Naive thymus-derived CD4-positive, alpha-beta T cell (primary cell): Measurements from ENCODE around the gene BICC1. TPM values are rescaled to one million over a fixed set of nuclear protein-coding genes. Genes with fewer than 3 reads are reported as not detected.

ENCODE experiments used
- ATAC-seq: fragments of 150-1000 bp; cut with Tn5 transposase; 2 replicates; pipeline ENCODE4 v1.10.0; 2021; ENCODE audit warnings: mild to moderate bottlenecking, moderate library complexity
- CTCF ChIA-PET: fragments of 350-600 bp; sonication (Branson Sonifier 250); formaldehyde crosslinking; loops from one replicate; lab custom pipeline; 2021; ENCODE audit warnings: antibody characterized with exemption; lab: Charles Lee
- POLR2A ChIA-PET: fragments of 350-600 bp; sonication (Branson Sonifier 250); formaldehyde crosslinking; loops from one replicate; lab custom pipeline; 2021; ENCODE audit warnings: antibody characterized with exemption, inconsistent platforms; lab: Charles Lee
- DNase-seq, 9 donors: peaks; one replicate each; pipeline versions ENCODE4 v3.0.0 to v3.0.0-alpha.2; 2020 to 2022; ENCODE audit warnings: mixed read lengths in 1 of 9
- H3K27ac ChIP-seq: one replicate; pipeline ENCODE4 v1.7.0; 2013; ENCODE audit warnings: mild to moderate bottlenecking, low read depth, low read length, moderate library complexity
- H3K27me3 ChIP-seq, 2 donors: one replicate each; pipeline ENCODE4 v1.7.0; 2013; ENCODE audit warnings: low read length in 2 of 2, mild to moderate bottlenecking in 2 of 2, moderate library complexity in 2 of 2; ENCODE audit not compliant: control insufficient read depth in 2 of 2, insufficient read depth in 2 of 2
- H3K36me3 ChIP-seq, 3 experiments: 1 replicate in 2 of 3; 2 replicates in 1 of 3; pipeline ENCODE4 v1.7.0; 2013; ENCODE audit warnings: low read length in 3 of 3, mild to moderate bottlenecking in 3 of 3, moderate library complexity in 1 of 3; ENCODE audit not compliant: insufficient read depth in 3 of 3, control insufficient read depth in 2 of 3
- H3K4me1 ChIP-seq, 2 donors: one replicate each; pipeline ENCODE4 v1.7.0; 2013; ENCODE audit warnings: low read length in 2 of 2, mild to moderate bottlenecking in 2 of 2, moderate library complexity in 1 of 2; ENCODE audit not compliant: control insufficient read depth in 2 of 2, insufficient read depth in 2 of 2
- H3K4me3 ChIP-seq: 2 replicates; pipeline ENCODE4 v1.7.0; 2013; ENCODE audit warnings: mild to moderate bottlenecking, low read length
- H3K9me3 ChIP-seq, 3 experiments: 1 replicate in 2 of 3; 2 replicates in 1 of 3; pipeline ENCODE4 v1.7.0; 2013; ENCODE audit warnings: low read length in 3 of 3; ENCODE audit not compliant: control insufficient read depth in 2 of 3
- H3K27ac Mint-ChIP-seq, 9 donors: one replicate each; pipeline ENCODE4 v1.8.0; 2020 to 2022; ENCODE audit warnings: mixed read lengths in 9 of 9, mild to moderate bottlenecking in 8 of 9, moderate library complexity in 5 of 9, inconsistent platforms in 2 of 9
- H3K27me3 Mint-ChIP-seq, 5 donors: one replicate each; pipeline ENCODE4 v1.8.0; 2021 to 2022; ENCODE audit warnings: mixed read lengths in 5 of 5, mild to moderate bottlenecking in 1 of 5
- H3K36me3 Mint-ChIP-seq, 5 donors: one replicate each; pipeline ENCODE4 v1.8.0; 2020 to 2022; ENCODE audit warnings: mixed read lengths in 5 of 5, mild to moderate bottlenecking in 3 of 5, inconsistent platforms in 1 of 5
- H3K4me1 Mint-ChIP-seq, 7 donors: one replicate each; pipeline ENCODE4 v1.8.0; 2020 to 2022; ENCODE audit warnings: mixed read lengths in 7 of 7, mild to moderate bottlenecking in 3 of 7, inconsistent platforms in 1 of 7
- H3K4me3 Mint-ChIP-seq, 10 donors: one replicate each; pipeline ENCODE4 v1.8.0; 2020 to 2022; ENCODE audit warnings: mild to moderate bottlenecking in 10 of 10, mixed read lengths in 10 of 10, moderate library complexity in 6 of 10, inconsistent platforms in 2 of 10
- H3K9me3 Mint-ChIP-seq, 11 donors: one replicate each; pipeline ENCODE4 v1.8.0; 2020 to 2022; ENCODE audit warnings: mixed read lengths in 11 of 11, mild to moderate bottlenecking in 4 of 11, inconsistent platforms in 1 of 11, moderate library complexity in 1 of 11
- intact Hi-C, 2 donors: fragments of 100-400 bp; cut with micrococcal nuclease; formaldehyde crosslinking; loops; one replicate each; pipeline ENCODE4 v1.15.1; 2023
- polyA plus RNA-seq, 2 donors: library from polyadenylated mRNA; unstranded; fragments of 300-500 nt; fragmentation: Illumina TruSeq; gene quantifications; one replicate each; pipeline ENCODE4 v1.2.3, GENCODE V29; 2021
- total RNA-seq, 6 experiments: library from RNA in 5 of 6; stranded (reverse) in 5 of 6; gene quantifications; 1 replicate in 5 of 6; 2 replicates in 1 of 6; pipeline ENCODE4 v1.2.3 and lab custom pipeline; 2021 to 2026

Gene BICC1
- total and polyA plus RNA-seq, 7 experiments from 2014 or later: 0.05 to 0.10 TPM; not detected in 5

GRCh38 chr10:58740620-58741369, 228.1 kb downstream of the BICC1 start:
- peaks cover 0 to 5% (median 0%) of the 10 kb centered on the region in 11 donors for H3K9me3 Mint-ChIP-seq
- Histone ChIP-seq H3K27ac (no peak overlapping the region), H3K36me3 (no peaks in the 10 kb centered on the region), H3K9me3 (no peaks in the 10 kb centered on the region), H3K27me3 (no peaks in the 10 kb centered on the region), H3K4me3 (no peak overlapping the region), H3K4me1 (no peaks in the 10 kb centered on the region)
- CTCF ChIA-PET: no interaction called here
- no peak for ATAC-seq
- no peak overlapping the region for H3K4me3 Mint-ChIP-seq
- no peaks in the 10 kb centered on the region for H3K36me3 Mint-ChIP-seq
- intact Hi-C loops: no loop called here
- no peak for DNase-seq
- H3K27ac Mint-ChIP-seq: no peak overlapping the region
- POLR2A ChIA-PET: no interaction called here
- peaks cover 0 to 4% (median 0%) of the 10 kb centered on the region in 5 donors for H3K27me3 Mint-ChIP-seq
- H3K4me1 Mint-ChIP-seq: no peaks in the 10 kb centered on the region

DNA sequence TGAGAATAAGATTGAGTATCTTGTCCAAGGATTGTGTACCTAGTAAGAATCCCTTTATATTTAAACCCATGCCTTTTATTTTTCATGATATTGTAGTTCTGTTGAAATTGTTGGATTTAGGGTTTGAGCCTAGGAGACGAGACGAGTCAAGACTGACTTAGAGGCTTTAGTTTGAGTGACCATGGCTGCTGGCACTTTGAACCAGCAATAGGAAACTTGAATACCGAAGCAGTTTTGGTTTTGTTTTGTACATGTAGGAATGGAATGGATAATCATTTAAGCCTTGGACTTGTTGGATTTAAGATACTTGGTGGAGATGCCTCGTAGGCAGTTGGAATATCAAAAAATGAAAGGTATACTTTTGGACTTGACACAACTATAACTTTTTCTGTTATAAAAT, 229.0 kb downstream of the BICC1 start:
- intact Hi-C loops: no loop called here
- CTCF ChIA-PET: interaction anchor here (0.6 kb wide), 1 partner anchor 14 kb away, joined by 3 read pairs; no protein-coding TSS in a partner anchor
- H3K27me3 Mint-ChIP-seq: peaks cover 0 to 4% (median 0%) of the 10 kb centered on the region in 5 donors
- H3K9me3 Mint-ChIP-seq: peaks cover 0 to 5% (median 0%) of the 10 kb centered on the region in 11 donors
- DNase-seq: no peak
- H3K27me3 ChIP-seq: no peaks in the 10 kb centered on the region
- H3K4me1 Mint-ChIP-seq: no peaks in the 10 kb centered on the region
- no peak overlapping the region for H3K4me3 Mint-ChIP-seq
- POLR2A ChIA-PET: no interaction called here
- no peak overlapping the region for H3K27ac ChIP-seq
- no peak overlapping the region for H3K4me3 ChIP-seq
- ATAC-seq: no peak
- H3K36me3 ChIP-seq: no peaks in the 10 kb centered on the region
- no peaks in the 10 kb centered on the region for H3K4me1 ChIP-seq
- H3K9me3 ChIP-seq: no peaks in the 10 kb centered on the region
- H3K36me3 Mint-ChIP-seq: no peaks in the 10 kb centered on the region
- no peak overlapping the region for H3K27ac Mint-ChIP-seq

GRCh38 chr10:58742141-58742540, 229.5 kb downstream of the BICC1 start:
- H3K27me3 Mint-ChIP-seq: peaks cover 0 to 4% (median 0%) of the 10 kb centered on the region in 5 donors
- Histone ChIP-seq H3K9me3 (no peaks in the 10 kb centered on the region), H3K27ac (no peak overlapping the region), H3K4me1 (no peaks in the 10 kb centered on the region), H3K4me3 (no peak overlapping the region), H3K27me3 (no peaks in the 10 kb centered on the region), H3K36me3 (no peaks in the 10 kb centered on the region)
- peaks cover 0 to 5% (median 0%) of the 10 kb centered on the region in 11 donors for H3K9me3 Mint-ChIP-seq
- no peaks in the 10 kb centered on the region for H3K4me1 Mint-ChIP-seq
- DNase-seq (no peak), ATAC-seq (no peak)
- H3K36me3 Mint-ChIP-seq: no peaks in the 10 kb centered on the region
- ChIA-PET CTCF (interaction anchor here (0.6 kb wide), 1 partner anchor 14 kb away, joined by 3 read pairs; no protein-coding TSS in a partner anchor), POLR2A (no interaction called here)
- H3K4me3 Mint-ChIP-seq: no peak overlapping the region
- intact Hi-C loops: no loop called here
- no peak overlapping the region for H3K27ac Mint-ChIP-seq

DNA sequence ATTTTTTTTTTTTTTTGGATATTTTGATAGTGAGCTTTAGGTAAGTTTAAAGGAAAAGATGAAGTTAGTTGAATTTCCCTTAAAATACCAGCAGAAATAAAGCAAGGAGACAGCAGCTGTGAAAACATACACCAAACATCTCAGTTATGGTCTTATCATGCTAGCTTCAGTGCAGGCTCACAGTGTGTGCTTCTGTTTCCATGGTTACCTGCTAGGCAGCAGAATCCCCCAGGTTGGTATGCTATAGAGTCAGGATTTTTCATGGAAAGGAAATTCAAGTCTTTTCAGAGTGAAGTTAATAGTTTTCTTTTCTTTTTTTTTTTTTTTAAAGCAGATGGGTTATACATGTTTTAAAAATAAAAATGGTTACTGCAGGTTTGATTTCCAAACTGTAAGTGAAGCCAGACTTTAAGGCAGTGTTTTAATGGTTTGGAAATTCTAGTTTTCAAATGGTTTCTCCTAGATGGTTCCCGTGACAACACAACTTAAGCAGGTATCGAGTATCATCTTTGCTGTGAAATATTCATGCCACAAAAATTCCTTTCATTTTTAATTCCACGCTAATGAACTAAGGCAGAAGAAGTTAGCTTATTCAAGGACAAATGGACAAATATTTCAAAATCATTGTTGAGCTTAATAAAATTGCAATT, 230.9 kb downstream of the BICC1 start:
- H3K4me1 Mint-ChIP-seq: no peaks in the 10 kb centered on the region
- H3K27ac Mint-ChIP-seq: no peak overlapping the region
- CTCF ChIA-PET: no interaction called here
- DNase-seq: no peak
- H3K27me3 Mint-ChIP-seq: peaks cover 0 to 4% (median 0%) of the 10 kb centered on the region in 5 donors
- no peak overlapping the region for H3K4me3 Mint-ChIP-seq
- no peak overlapping the region for H3K27ac ChIP-seq
- no peak overlapping the region for H3K4me3 ChIP-seq
- H3K9me3 ChIP-seq: no peaks in the 10 kb centered on the region
- intact Hi-C loops: no loop called here
- H3K36me3 ChIP-seq: no peaks in the 10 kb centered on the region
- H3K4me1 ChIP-seq: no peaks in the 10 kb centered on the region
- H3K9me3 Mint-ChIP-seq: no peaks in the 10 kb centered on the region
- H3K27me3 ChIP-seq: no peaks in the 10 kb centered on the region
- ATAC-seq: no peak
- POLR2A ChIA-PET: no interaction called here
- H3K36me3 Mint-ChIP-seq: no peaks in the 10 kb centered on the region

DNA sequence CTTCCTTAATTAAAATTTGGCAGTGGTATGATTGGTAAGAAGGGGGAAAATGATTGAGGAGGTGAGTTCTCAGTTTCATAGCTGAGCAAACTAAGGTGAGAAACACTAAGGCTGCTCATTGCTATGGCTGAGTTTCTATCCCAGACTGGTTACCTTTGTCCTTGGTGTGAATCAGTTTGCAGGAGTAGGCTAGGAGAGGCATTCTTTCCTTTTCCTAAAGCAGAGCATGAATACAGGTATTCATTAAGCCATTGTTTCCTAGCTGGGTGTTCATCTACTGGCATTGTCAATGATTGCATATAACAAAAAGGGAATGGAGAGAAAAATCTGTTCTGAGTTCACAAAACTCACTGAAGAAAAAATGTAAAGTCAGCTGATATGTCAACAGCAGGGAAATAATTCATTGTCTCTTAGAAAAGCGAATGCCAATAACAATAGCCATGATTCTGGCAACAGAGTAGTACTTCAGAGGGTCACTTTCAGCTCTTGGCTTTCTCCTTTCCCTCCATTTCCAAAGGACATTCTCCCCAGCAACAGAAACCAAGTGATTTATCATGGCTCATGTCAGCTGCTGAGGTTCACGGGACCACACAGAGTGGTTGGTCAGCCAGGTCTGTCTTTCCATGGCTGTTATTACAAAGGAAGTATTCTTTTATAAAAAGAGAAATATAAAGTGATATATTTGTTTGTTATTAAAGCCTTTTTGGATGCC, 234.0 kb downstream of the BICC1 start:
- Mint-ChIP-seq H3K36me3 (no peaks in the 10 kb centered on the region), H3K27me3 (peaks cover 0 to 4% (median 4%) of the 10 kb centered on the region in 5 donors), H3K4me3 (no peak overlapping the region), H3K9me3 (no peaks in the 10 kb centered on the region), H3K4me1 (no peaks in the 10 kb centered on the region), H3K27ac (no peak overlapping the region)
- Histone ChIP-seq H3K36me3 (no peaks in the 10 kb centered on the region), H3K27me3 (no peaks in the 10 kb centered on the region), H3K27ac (no peak overlapping the region), H3K4me1 (no peaks in the 10 kb centered on the region), H3K9me3 (no peaks in the 10 kb centered on the region), H3K4me3 (no peak overlapping the region)
- ChIA-PET POLR2A (no interaction called here), CTCF (no interaction called here)
- intact Hi-C loops: no loop called here
- ATAC-seq (no peak), DNase-seq (no peak)

DNA sequence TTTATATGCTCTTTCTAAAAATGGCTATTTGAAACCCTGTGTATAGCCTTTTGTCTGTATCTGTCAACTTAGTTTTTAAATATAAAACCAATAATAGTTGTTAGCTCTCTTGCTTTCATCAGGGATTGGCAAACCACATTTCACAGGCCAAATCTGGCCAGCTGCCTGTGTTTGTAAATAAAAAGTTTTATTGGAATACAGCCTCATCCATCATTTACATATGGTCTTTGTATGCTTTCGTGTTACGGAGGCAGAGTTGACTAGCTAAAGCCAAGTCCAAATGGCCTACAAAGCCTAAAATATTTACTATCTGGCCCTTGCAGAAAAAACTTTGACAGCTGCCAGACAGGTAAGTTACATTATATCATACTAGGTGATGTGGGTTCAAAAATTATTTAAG, 235.0 kb downstream of the BICC1 start:
- ATAC-seq: no peak
- no peaks in the 10 kb centered on the region for H3K36me3 Mint-ChIP-seq
- H3K4me1 Mint-ChIP-seq: no peaks in the 10 kb centered on the region
- CTCF ChIA-PET: no interaction called here
- H3K27ac ChIP-seq: no peak overlapping the region
- H3K4me1 ChIP-seq: no peaks in the 10 kb centered on the region
- DNase-seq: no peak
- H3K4me3 Mint-ChIP-seq: no peak overlapping the region
- no peaks in the 10 kb centered on the region for H3K27me3 ChIP-seq
- no peaks in the 10 kb centered on the region for H3K9me3 Mint-ChIP-seq
- H3K4me3 ChIP-seq: no peak overlapping the region
- POLR2A ChIA-PET: no interaction called here
- no peaks in the 10 kb centered on the region for H3K9me3 ChIP-seq
- H3K27me3 Mint-ChIP-seq: peaks cover 0 to 4% (median 4%) of the 10 kb centered on the region in 5 donors
- H3K36me3 ChIP-seq: no peaks in the 10 kb centered on the region
- intact Hi-C loops: no loop called here
- H3K27ac Mint-ChIP-seq: no peak overlapping the region
